A549 (cell line): ENCODE measurements around the gene ASIC5. TPM values are rescaled to one million over a fixed set of nuclear protein-coding genes. Genes with fewer than 3 reads are reported as not detected.

Experiments used
- ATAC-seq, 2 experiments: fragments of 200-7000 bp in 1 of 2; fragments of >200 bp in 1 of 2; cut with Nextera tagmentation in 1 of 2; cut with Tn5 transposase in 1 of 2; 3 replicates each; pipeline versions ENCODE4 v1.8.0 to v1.9.1; 2018 to 2020; ENCODE audit warnings: mild to moderate bottlenecking in 1 of 2, moderate library complexity in 1 of 2
- CTCF ChIA-PET: fragments of 300-600 bp; sonication (Branson Sonifier 250); formaldehyde crosslinking; extraction: SDS; loops from one replicate; lab custom pipeline; 2021; ENCODE audit warnings: antibody characterized with exemption, inconsistent platforms; lab: Yijun Ruan, JAX
- POLR2A ChIA-PET: fragments of 350-600 bp; formaldehyde crosslinking; extraction: SDS; loops from one replicate; lab custom pipeline; 2021; ENCODE audit warnings: antibody characterized with exemption, inconsistent platforms; lab: Yijun Ruan, JAX
- DNase-seq, 2 experiments: peaks; one replicate each; pipeline versions ENCODE4 v3.0.0 to v3.0.0-alpha.2; 2011 to 2016; ENCODE audit warnings: low read depth in 1 of 2, low spot score in 1 of 2
- FAIRE-seq: peaks from 2 replicates; lab custom pipeline; 2011; peaks lifted over from hg19 to GRCh38; lab: Jason Lieb, UNC
- H3K27ac ChIP-seq, 2 experiments: fragments of >200 bp; sonication (Bioruptor Twin); formaldehyde crosslinking; 3 replicates each; pipeline ENCODE4 v1.5.1; 2016 to 2017
- H3K4me1 ChIP-seq: fragments of >200 bp; sonication (Bioruptor Twin); formaldehyde crosslinking; 3 replicates; pipeline ENCODE4 v1.6.1; 2016
- H3K4me2 ChIP-seq: fragments of >200 bp; sonication (Bioruptor Twin); formaldehyde crosslinking; 3 replicates; pipeline ENCODE4 v1.6.1; 2016
- H3K4me3 ChIP-seq: fragments of >200 bp; sonication (Bioruptor Twin); formaldehyde crosslinking; 3 replicates; pipeline ENCODE4 v1.5.1; 2016
- H3K9me3 ChIP-seq: fragments of >200 bp; sonication (Bioruptor Twin); formaldehyde crosslinking; 3 replicates; pipeline ENCODE4 v1.6.1; 2016
- ATOH8 ChIP-seq: fragments of 250-450 bp; sonication (Bioruptor Pico); IDR thresholded peaks from 2 replicates; pipeline ENCODE4 v1.5.0; 2020; ENCODE audit warnings: low read depth, mild to moderate bottlenecking, moderate library complexity
- BCL3 ChIP-seq: fragments of >200 bp; sonication (Bioruptor Twin); formaldehyde crosslinking; IDR thresholded peaks from 3 replicates; pipeline ENCODE4 v1.6.1; 2016
- BHLHE40 ChIP-seq: IDR thresholded peaks from 2 replicates; pipeline ENCODE4 v1.6.1; 2012; ENCODE audit warnings: low read depth, low read length, inconsistent platforms
- CBX2 ChIP-seq: fragments of 200-600 bp; sonication (generic); IDR thresholded peaks from 2 replicates; pipeline ENCODE4 v1.6.1; 2016; ENCODE audit warnings: low read depth, mild to moderate bottlenecking, borderline replicate concordance
- E2F6 ChIP-seq: IDR thresholded peaks from 2 replicates; pipeline ENCODE4 v1.6.1; 2012; ENCODE audit warnings: low read depth, borderline replicate concordance
- EHF ChIP-seq: fragments of 250-450 bp; sonication (Bioruptor Pico); IDR thresholded peaks from 2 replicates; pipeline ENCODE4 v1.5.0; 2020; ENCODE audit warnings: mild to moderate bottlenecking
- GATA3 ChIP-seq: IDR thresholded peaks from 2 replicates; pipeline ENCODE4 v1.6.1; 2012; ENCODE audit warnings: borderline replicate concordance
- HDAC2 ChIP-seq: fragments of 200-600 bp; sonication (generic); IDR thresholded peaks from 2 replicates; pipeline ENCODE4 v1.6.1; 2016
- HEYL ChIP-seq: fragments of 250-450 bp; sonication (Bioruptor Pico); IDR thresholded peaks from 2 replicates; pipeline ENCODE4 v1.8.0; 2021; ENCODE audit warnings: mild to moderate bottlenecking, moderate library complexity
- JUNB ChIP-seq: fragments of >200 bp; sonication (Bioruptor Twin); formaldehyde crosslinking; IDR thresholded peaks from 2 replicates; pipeline ENCODE4 v1.6.1; 2016
- KDM5A ChIP-seq: fragments of 200-600 bp; sonication (generic); IDR thresholded peaks from 2 replicates; pipeline ENCODE4 v1.6.1; 2016; ENCODE audit warnings: antibody characterized with exemption, mild to moderate bottlenecking
- MYC ChIP-seq: IDR thresholded peaks from 2 replicates; pipeline ENCODE4 v1.6.1; 2012; ENCODE audit warnings: mild to moderate bottlenecking, inconsistent platforms, low read length, improper control_type of control experiment, borderline replicate concordance
- NFE2L2 ChIP-seq: fragments of 150-350 bp; conservative IDR thresholded peaks from 2 replicates; pipeline ENCODE4 v1.6.1; 2014; ENCODE audit warnings: low read length
- NPAS2 ChIP-seq: fragments of 250-450 bp; sonication (Bioruptor Pico); IDR thresholded peaks from 2 replicates; pipeline ENCODE4 v1.8.0; 2022; ENCODE audit warnings: mild to moderate bottlenecking, moderate library complexity, borderline replicate concordance
- PBX3 ChIP-seq: IDR thresholded peaks from 2 replicates; pipeline ENCODE4 v1.6.1; 2012
- POLR2AphosphoS2 ChIP-seq: conservative IDR thresholded peaks from 2 replicates; pipeline ENCODE4 v1.6.1; 2012; ENCODE audit warnings: low read length, improper control_type of control experiment, inconsistent platforms
- RNF2 ChIP-seq: fragments of 200-600 bp; sonication (generic); IDR thresholded peaks from 2 replicates; pipeline ENCODE4 v1.6.1; 2016; ENCODE audit warnings: low read depth, mild to moderate bottlenecking, antibody characterized with exemption, moderate library complexity, borderline replicate concordance
- SMC3 ChIP-seq: fragments of >200 bp; sonication (Bioruptor Twin); formaldehyde crosslinking; IDR thresholded peaks from 3 replicates; pipeline ENCODE4 v1.6.1; 2018; ENCODE audit warnings: inconsistent platforms
- SREBF2 ChIP-seq: fragments of 450-650 bp; IDR thresholded peaks from 2 replicates; pipeline ENCODE4 v1.6.1; 2014; ENCODE audit warnings: mild to moderate bottlenecking, moderate library complexity
- TFCP2L1 ChIP-seq: fragments of 250-450 bp; sonication (Bioruptor Pico); IDR thresholded peaks from 2 replicates; pipeline ENCODE4 v1.5.0; 2021; ENCODE audit warnings: mild to moderate bottlenecking
- TP53 ChIP-seq: fragments of 250-450 bp; sonication (Bioruptor Pico); IDR thresholded peaks from 2 replicates; pipeline ENCODE4 v1.5.0; 2021; ENCODE audit warnings: mild to moderate bottlenecking, moderate library complexity
- ZFP36 ChIP-seq: fragments of 450-650 bp; IDR thresholded peaks from 2 replicates; pipeline ENCODE4 v1.6.1; 2014; ENCODE audit warnings: borderline replicate concordance; ENCODE audit not compliant: partially characterized antibody
- ZNF302 ChIP-seq: fragments of 250-450 bp; sonication (Bioruptor Pico); IDR thresholded peaks from 2 replicates; pipeline ENCODE4 v1.9.0; 2021; ENCODE audit warnings: inconsistent platforms, mild to moderate bottlenecking, moderate library complexity
- WGBS: methylation state at CpG from one replicate; pipeline ENCODE4 v1.1.6; 2017; ENCODE audit errors: missing lambda C conversion rate; 5-methylcytosine and 5-hydroxymethylcytosine counted together
- polyA plus RNA-seq, 4 experiments: library from polyadenylated mRNA; depleted of rRNA in 3 of 4; stranded (reverse); fragments of >200 nt; fragmentation: RNase III in 1 of 4; extraction: RNeasy Plus Mini Kit Qiagen cat#74134 plus additional on column Dnase treatment in 1 of 4; gene quantifications; 2 replicates in 3 of 4; 3 replicates in 1 of 4; pipeline ENCODE4 v1.2.3, GENCODE V29; 2011 to 2017

The ASIC5 gene
- polyA plus RNA-seq, 2 of the 4 experiments (the other 2 are of a cell fraction), result not detected

- H3K4me2 ChIP-seq, result no peak overlapping the region
- ChIA-PET CTCF (interaction anchor here (0.9 to 1.4 kb wide), 2 partner anchors 13 to 151 kb away, joined by 3 read pairs; no protein-coding TSS in a partner anchor), POLR2A (no interaction called here)
- H3K27ac ChIP-seq, result no peak overlapping the region
- 64% methylated on average over 9 of the region's 9 CpGs for WGBS
- no peaks in the 10 kb centered on the region for H3K4me1 ChIP-seq
- FAIRE-seq, result no peak
- no peak for ATAC-seq
- DNase-seq, result no peak
- no peaks in the 10 kb centered on the region for H3K9me3 ChIP-seq
- TF ChIP-seq PBX3, result no peak
- TF ChIP-seq, all 56 proteins: peak for 0
- H3K4me3 ChIP-seq, result no peak overlapping the region
These were observed 63.7 kb downstream of the ASIC5 start for GRCh38 chr4:155802190-155802959.

GRCh38 chr4:155800685-155801343 is 65.3 kb downstream of the ASIC5 start:
- Histone ChIP-seq H3K4me2 (no peak overlapping the region), H3K27ac (no peak overlapping the region), H3K9me3 (no peaks in the 10 kb centered on the region), H3K4me1 (no peaks in the 10 kb centered on the region), H3K4me3 (no peak overlapping the region)
- ATAC-seq, result no peak
- DNase-seq, result no peak
- CTCF ChIA-PET, result interaction anchor here (0.6 to 1.8 kb wide), 4 partner anchors 9 to 152 kb away, joined by 3 to 5 read pairs (median 3); no protein-coding TSS in a partner anchor
- no peak for FAIRE-seq
- TF ChIP-seq E2F6 (no peak), ZNF302 (CRISPR knock-in tag) (no peak), HEYL (no peak), PBX3 (no peak), CBX2 (no peak), NPAS2 (CRISPR knock-in tag) (no peak), SMC3 (no peak), RNF2 (no peak), JUNB (no peak), MYC (no peak), GATA3 (no peak), NFE2L2 (no peak), ATOH8 (CRISPR knock-in tag) (no peak), BCL3 (no peak), POLR2AphosphoS2 (no peak)
- POLR2A ChIA-PET, result no interaction called here
- WGBS, result 53% methylated on average over 7 of the region's 7 CpGs

GRCh38 chr4:155799794-155800123 is 66.3 kb downstream of the ASIC5 start:
- POLR2A ChIA-PET, result no interaction called here
- WGBS, result 70% methylated on average over 8 of the region's 8 CpGs
- Histone ChIP-seq H3K4me1 (no peaks in the 10 kb centered on the region), H3K9me3 (no peaks in the 10 kb centered on the region), H3K4me2 (no peak overlapping the region), H3K4me3 (no peak overlapping the region), H3K27ac (no peak overlapping the region)
- FAIRE-seq (no peak), DNase-seq (no peak), ATAC-seq (no peak)
- TF ChIP-seq EHF (CRISPR knock-in tag) (no peak), TP53 (CRISPR knock-in tag) (no peak), KDM5A (no peak), SREBF2 (no peak), ZFP36 (no peak), GATA3 (no peak), HEYL (no peak), BHLHE40 (no peak), PBX3 (no peak), HDAC2 (no peak), TFCP2L1 (CRISPR knock-in tag) (no peak)
- CTCF ChIA-PET, result interaction anchor here (1.8 kb wide), 1 partner anchor 10 kb away, joined by 5 read pairs; no protein-coding TSS in a partner anchor
